Panc1 (cell line): ENCODE data around the gene C9orf72. TPM values are rescaled to one million over a fixed set of nuclear protein-coding genes. Genes with fewer than 3 reads are reported as not detected.

ENCODE experiments used
- ATAC-seq: fragments of 200-7000 bp; cut with Tn5 transposase; 2 replicates; pipeline ENCODE4 v1.9.1; 2020; ENCODE audit warnings: mild to moderate bottlenecking, moderate library complexity
- BruUV-seq: library from RNA; stranded (reverse); fragments of 400-500 nt; replicated peaks from 2 replicates; lab custom pipeline; 2021; lab: Mats Ljungman, UMichigan
- CTCF ChIA-PET: fragments of 300-600 bp; sonication (Branson Sonifier 250); formaldehyde crosslinking; loops from one replicate; lab custom pipeline; 2022; ENCODE audit warnings: antibody characterized with exemption; lab: Charles Lee
- POLR2A ChIA-PET: fragments of 300-600 bp; sonication (Branson Sonifier 250); formaldehyde crosslinking; loops from one replicate; lab custom pipeline; 2022; ENCODE audit warnings: antibody characterized with exemption; lab: Charles Lee
- DNase-seq: peaks from one replicate; pipeline ENCODE4 v3.0.0-alpha.2; 2010; ENCODE audit warnings: low read depth, low spot score
- H3K27ac ChIP-seq: 2 replicates; pipeline ENCODE4 v1.5.1; 2011; ENCODE audit warnings: mild to moderate bottlenecking, low read length, inconsistent platforms
- H3K27me3 ChIP-seq: fragments of 200-500 bp; sonication (Bioruptor generic); 2 replicates; pipeline ENCODE4 v1.6.0; 2014; ENCODE audit warnings: low read length, inconsistent platforms; ENCODE audit not compliant: control insufficient read depth, insufficient read depth
- H3K36me3 ChIP-seq: fragments of 200-500 bp; sonication (Bioruptor generic); 2 replicates; pipeline ENCODE4 v1.5.1; 2014; ENCODE audit warnings: inconsistent platforms, mild to moderate bottlenecking, low read length, moderate library complexity; ENCODE audit not compliant: control insufficient read depth, insufficient read depth
- H3K4me1 ChIP-seq: 2 replicates; pipeline ENCODE4 v1.5.1; 2011; ENCODE audit warnings: inconsistent platforms, mild to moderate bottlenecking, low read length, moderate library complexity; ENCODE audit not compliant: control insufficient read depth, insufficient read depth
- H3K4me3 ChIP-seq, 2 experiments: 2 replicates each; pipeline ENCODE4 v1.5.1; 2011 to 2012; ENCODE audit warnings: low read depth in 2 of 2, low read length in 2 of 2, mild to moderate bottlenecking in 2 of 2, inconsistent platforms in 1 of 2, moderate library complexity in 1 of 2
- H3K9me3 ChIP-seq: fragments of 200-500 bp; sonication (Bioruptor generic); 2 replicates; pipeline ENCODE4 v1.5.1; 2014; ENCODE audit warnings: low read depth, mild to moderate bottlenecking, inconsistent platforms, low read length, moderate library complexity; ENCODE audit not compliant: control insufficient read depth, insufficient read depth
- CTCF ChIP-seq: fragments of 450-650 bp; IDR thresholded peaks from 2 replicates; pipeline ENCODE4 v1.5.1; 2017; ENCODE audit warnings: mild to moderate bottlenecking
- POLR2AphosphoS5 ChIP-seq: IDR thresholded peaks from 2 replicates; pipeline ENCODE4 v1.6.1; 2012; ENCODE audit warnings: mild to moderate bottlenecking, low read depth, low read length, moderate library complexity
- REST ChIP-seq, 2 experiments: IDR thresholded peaks; 2 replicates each; pipeline ENCODE4 v1.6.1; 2011 to 2012; ENCODE audit warnings: low read depth in 2 of 2, control low read depth in 1 of 2, low read length in 1 of 2, mild to moderate bottlenecking in 1 of 2, moderate library complexity in 1 of 2; ENCODE audit not compliant: insufficient read depth in 1 of 2
- SIN3A ChIP-seq: IDR thresholded peaks from 2 replicates; pipeline ENCODE4 v1.6.1; 2012; ENCODE audit warnings: low read depth, mild to moderate bottlenecking, low read length, moderate library complexity, borderline replicate concordance; ENCODE audit not compliant: insufficient read depth
- TCF7L2 ChIP-seq: IDR thresholded peaks from 2 replicates; pipeline ENCODE4 v1.6.1; 2011; ENCODE audit warnings: mild to moderate bottlenecking, low read depth, low read length, inconsistent platforms
- in situ Hi-C: cut with HindIII; loops from 2 replicates; pipeline ENCODE4 v1.10.0; 2016; ENCODE audit warnings: low sequenced_read_pairs, low pct_unique_long_range_greater_than_20kb
- intact Hi-C: fragments of 100-400 bp; cut with micrococcal nuclease; formaldehyde crosslinking; loops from one replicate; pipeline ENCODE4 v1.10.0; 2022; ENCODE audit not compliant: unreplicated experiment
- total RNA-seq: library from RNA; stranded (reverse); gene quantifications from one replicate; pipeline ENCODE4 v1.2.1, GENCODE V29; 2021; ENCODE audit not compliant: unreplicated experiment

Gene C9orf72
- total RNA-seq, 1 experiment from 2014 or later: 3.6 TPM

DNA sequence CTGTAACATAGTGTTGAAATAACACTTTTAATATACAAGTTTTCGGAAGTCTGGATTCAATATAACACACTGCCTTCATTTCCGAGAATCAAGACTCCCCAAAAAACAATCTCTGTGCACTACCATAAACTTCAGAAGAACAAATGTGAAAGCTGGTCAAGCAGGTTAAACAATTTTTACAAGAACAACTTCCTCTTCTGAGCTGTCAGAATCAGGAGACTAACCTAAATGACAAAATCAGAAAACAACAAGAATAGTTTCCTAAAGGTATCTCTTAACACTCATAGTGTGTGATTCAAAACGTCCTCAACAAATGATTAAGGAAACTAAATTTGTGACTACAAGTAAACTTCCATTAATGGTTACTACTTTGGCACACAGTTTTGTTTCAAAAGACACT lies 11.6 kb downstream of the C9orf72 start:
- ChIA-PET POLR2A (no interaction called here), CTCF (no interaction called here)
- DNase-seq (no peak), ATAC-seq (no peak)
- no peaks in the 10 kb centered on the region for H3K9me3 ChIP-seq
- intact Hi-C loops (loop anchor here (10.0 kb wide), 1 partner anchor 57 kb away; no protein-coding TSS in a partner anchor), in situ Hi-C loops (no loop called here)
- no peaks in the 10 kb centered on the region for H3K4me1 ChIP-seq
- no peaks in the 10 kb centered on the region for H3K27me3 ChIP-seq
- TF ChIP-seq REST (IDR thresholded peaks at IDR 0.05; ENCODE audit: insufficient read depth in 1 of 2, low read depth in 2 of 2, low read length in 1 of 2) (no peak), CTCF (no peak), TCF7L2 (no peak), POLR2AphosphoS5 (no peak), SIN3A (no peak)
- H3K27ac ChIP-seq: no peak overlapping the region
- no peaks in the 10 kb centered on the region; the same call in 1 of the 2 replicates for H3K36me3 ChIP-seq
- H3K4me3 ChIP-seq: no peak overlapping the region
- BruUV-seq: no TSS peak

GRCh38 chr9:27560457-27560856 lies 12.8 kb downstream of the C9orf72 start:
- Histone ChIP-seq H3K27me3 (no peaks in the 10 kb centered on the region), H3K36me3 (no peaks in the 10 kb centered on the region; the same call in 1 of the 2 replicates)
- BruUV-seq: no TSS peak

More at GRCh38 chr9:27560457-27560856, 12.8 kb downstream of the C9orf72 start:
- no peaks in the 10 kb centered on the region for H3K9me3 ChIP-seq
- no peak overlapping the region for H3K4me3 ChIP-seq
- no peak for TF ChIP-seq REST (IDR thresholded peaks at IDR 0.05; ENCODE audit: insufficient read depth in 1 of 2, low read depth in 2 of 2, low read length in 1 of 2)
- no peak for TF ChIP-seq SIN3A
- TF ChIP-seq POLR2AphosphoS5: no peak
- intact Hi-C loops (loop anchor here (10.0 kb wide), 1 partner anchor 56 kb away; no protein-coding TSS in a partner anchor), in situ Hi-C loops (no loop called here)
- CTCF ChIA-PET: no interaction called here
- DNase-seq: no peak
- H3K4me1 ChIP-seq: no peaks in the 10 kb centered on the region
- POLR2A ChIA-PET: no interaction called here
- H3K27ac ChIP-seq: no peak overlapping the region
- no peak for ATAC-seq
